Measurements from ENCODE around the gene KCTD1.

KCTD1 gene

DNA sequence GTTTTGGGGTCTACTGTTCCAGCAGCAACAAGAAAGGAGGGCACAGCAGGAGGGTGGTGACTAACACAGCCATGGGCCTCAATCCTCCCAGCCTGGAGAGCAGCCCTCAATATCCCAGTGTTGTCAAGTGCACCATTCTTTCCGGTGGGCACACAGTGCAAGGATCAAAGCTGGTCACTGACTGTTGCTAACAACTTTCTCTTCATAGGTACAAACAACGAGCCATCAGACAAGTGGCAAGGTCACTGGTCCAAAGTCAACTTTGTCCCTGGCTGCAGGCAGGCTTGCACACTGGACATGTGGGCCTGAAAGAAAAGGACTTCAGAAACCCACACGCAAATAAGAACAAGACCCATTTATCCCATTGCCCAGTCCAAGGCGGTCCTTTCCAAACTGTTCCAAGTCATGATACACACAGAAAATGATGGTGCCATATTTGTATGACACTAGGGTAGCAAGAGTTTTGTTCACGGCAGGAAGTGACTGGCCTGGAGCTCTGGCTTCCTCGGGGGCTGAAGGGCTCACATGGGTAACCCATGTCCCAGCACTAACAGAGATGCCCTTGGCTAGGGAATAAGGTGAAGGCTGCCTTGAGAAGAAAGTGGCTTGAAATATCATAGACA lies 57.0 kb downstream of the KCTD1 start:
- no peak for DNase-seq
- in situ Hi-C loops (cut with MboI; ENCODE audit: low pct_unique_long_range_greater_than_20kb, low sequenced_read_pairs) = no loop called here

DNA sequence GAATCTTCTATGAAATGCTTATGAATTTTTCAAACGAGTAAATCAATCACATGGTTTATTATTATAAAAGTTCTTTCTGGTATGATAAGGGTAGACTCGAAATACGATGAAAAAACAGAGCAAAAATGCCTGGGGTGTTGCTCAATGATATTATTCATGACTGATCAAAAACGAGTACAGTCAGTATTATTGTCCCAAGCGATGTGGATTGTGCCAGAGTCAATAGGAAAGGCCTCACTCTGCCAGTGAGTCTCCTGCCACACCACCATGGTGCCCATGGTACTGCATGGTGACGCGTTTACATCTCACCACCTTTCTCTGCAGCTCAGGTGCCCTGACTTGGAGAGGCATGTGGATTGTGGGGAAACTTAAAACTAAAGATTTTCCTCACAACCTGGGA lies 58.5 kb downstream of the KCTD1 start:
- DNase-seq = no peak
- in situ Hi-C loops (cut with MboI; ENCODE audit: low pct_unique_long_range_greater_than_20kb, low sequenced_read_pairs) = no loop called here

DNA sequence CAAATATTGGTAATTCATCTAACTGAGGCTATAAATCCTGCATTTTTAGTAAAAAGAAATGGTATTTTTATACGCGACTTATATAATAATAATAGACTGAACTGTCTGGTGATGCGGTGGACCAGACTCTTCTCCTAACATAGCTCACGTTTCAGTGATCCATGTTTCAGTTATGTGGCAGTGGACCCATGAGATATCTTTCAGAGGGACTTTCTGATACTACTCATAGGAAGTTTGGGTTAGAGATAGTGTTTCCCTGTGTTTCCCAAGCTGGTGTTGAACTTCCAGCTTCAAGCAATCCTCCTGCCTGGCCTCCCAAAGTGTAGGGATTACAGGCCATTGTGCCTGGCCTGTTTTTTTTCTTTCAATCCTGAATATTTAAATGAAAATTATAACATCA lies 59.2 kb downstream of the KCTD1 start:
- no peak for DNase-seq
- in situ Hi-C loops (cut with MboI; ENCODE audit: low pct_unique_long_range_greater_than_20kb, low sequenced_read_pairs) = no loop called here

DNA sequence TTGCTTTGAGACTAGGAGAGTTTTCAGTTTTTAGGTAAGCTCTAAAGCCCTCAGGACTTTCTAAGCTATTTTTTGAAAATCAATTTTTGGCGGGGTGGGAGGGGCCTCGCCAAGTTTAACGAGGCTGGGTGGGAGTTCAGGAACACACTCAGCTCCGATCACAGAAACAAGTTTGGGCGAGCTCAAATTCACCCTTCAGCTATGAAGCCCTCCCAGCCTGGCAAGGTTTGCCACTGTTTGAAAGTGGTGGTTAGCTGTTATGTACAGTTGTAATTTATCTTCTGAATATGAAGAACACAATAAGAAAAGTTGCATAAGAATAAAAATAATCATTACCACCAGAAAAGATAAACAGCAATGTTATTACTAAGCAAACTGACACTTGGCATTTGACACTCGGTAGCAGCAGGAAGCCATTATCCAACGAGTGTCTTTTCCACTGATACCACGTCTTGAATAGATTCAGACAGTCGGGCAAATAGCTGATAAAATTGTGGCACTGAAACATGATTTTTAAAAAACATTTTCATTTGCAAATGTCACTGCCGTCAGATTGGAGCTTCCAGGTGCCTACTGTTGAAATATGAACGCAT lies 59.8 kb downstream of the KCTD1 start:
- no peak for DNase-seq
- in situ Hi-C loops (cut with MboI; ENCODE audit: low pct_unique_long_range_greater_than_20kb, low sequenced_read_pairs) = no loop called here

DNA sequence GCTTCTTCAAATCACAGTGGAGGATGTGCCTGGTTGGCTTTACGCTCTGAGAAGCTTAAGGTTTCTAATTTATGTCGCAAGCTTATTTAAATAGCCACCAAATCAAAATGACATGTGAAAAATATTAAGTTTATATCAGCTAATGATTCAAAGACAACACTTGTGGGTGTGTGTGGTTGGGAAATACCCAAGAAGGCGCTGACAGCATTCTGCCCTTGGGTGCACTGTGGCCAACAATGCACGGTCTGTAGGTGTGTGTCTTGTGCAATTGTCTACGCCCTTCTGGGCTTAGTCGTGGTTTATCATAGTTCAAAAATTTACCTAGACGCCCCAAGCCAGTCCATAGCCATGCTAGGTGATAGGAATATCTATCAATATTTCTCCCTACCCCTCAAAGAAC lies 60.9 kb downstream of the KCTD1 start:
- DNase-seq = no peak
- in situ Hi-C loops (cut with MboI; ENCODE audit: low pct_unique_long_range_greater_than_20kb, low sequenced_read_pairs) = no loop called here

DNA sequence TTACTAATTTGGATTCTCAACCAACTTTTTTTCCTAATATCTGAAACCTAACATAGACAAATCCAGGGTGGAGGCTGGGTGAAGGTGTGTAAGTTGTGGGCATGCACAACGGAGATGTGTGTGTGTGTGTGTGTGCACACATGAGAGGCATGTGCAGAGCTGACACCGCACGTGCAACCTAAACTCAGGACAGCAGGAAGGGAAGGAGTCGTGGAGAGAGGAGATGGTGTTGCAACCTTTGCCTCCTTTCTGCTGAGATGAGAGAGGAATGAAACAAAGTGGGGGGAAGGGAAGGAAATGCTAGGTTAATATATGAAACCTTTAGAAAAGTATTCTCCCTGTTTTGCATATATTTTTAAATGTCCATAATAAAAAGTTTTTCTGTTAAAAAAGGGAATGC lies 64.7 kb downstream of the KCTD1 start:
- in situ Hi-C loops (cut with MboI; ENCODE audit: low pct_unique_long_range_greater_than_20kb, low sequenced_read_pairs) = no loop called here
- DNase-seq = no peak

DNA sequence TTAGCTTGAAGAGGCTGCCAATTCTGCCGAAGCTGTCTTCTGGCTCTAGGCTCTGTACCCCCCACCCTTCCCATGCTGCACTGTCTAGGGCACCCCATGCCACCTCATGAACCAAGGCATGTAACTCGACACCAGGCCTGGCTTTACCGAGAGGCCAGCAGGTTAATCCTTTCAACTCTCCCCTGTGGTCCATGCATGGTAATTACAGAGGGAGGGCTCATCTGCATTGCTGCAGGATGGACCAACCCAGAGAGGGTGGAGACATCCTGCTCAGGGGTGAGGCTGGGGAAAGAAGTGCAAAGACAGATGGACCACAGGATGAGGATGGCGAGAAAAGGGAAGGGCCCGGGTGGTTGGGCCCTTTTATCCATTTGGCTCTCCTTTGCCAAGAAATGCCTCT lies 65.8 kb downstream of the KCTD1 start:
- in situ Hi-C loops (cut with MboI; ENCODE audit: low pct_unique_long_range_greater_than_20kb, low sequenced_read_pairs) = no loop called here
- no peak for DNase-seq

DNA sequence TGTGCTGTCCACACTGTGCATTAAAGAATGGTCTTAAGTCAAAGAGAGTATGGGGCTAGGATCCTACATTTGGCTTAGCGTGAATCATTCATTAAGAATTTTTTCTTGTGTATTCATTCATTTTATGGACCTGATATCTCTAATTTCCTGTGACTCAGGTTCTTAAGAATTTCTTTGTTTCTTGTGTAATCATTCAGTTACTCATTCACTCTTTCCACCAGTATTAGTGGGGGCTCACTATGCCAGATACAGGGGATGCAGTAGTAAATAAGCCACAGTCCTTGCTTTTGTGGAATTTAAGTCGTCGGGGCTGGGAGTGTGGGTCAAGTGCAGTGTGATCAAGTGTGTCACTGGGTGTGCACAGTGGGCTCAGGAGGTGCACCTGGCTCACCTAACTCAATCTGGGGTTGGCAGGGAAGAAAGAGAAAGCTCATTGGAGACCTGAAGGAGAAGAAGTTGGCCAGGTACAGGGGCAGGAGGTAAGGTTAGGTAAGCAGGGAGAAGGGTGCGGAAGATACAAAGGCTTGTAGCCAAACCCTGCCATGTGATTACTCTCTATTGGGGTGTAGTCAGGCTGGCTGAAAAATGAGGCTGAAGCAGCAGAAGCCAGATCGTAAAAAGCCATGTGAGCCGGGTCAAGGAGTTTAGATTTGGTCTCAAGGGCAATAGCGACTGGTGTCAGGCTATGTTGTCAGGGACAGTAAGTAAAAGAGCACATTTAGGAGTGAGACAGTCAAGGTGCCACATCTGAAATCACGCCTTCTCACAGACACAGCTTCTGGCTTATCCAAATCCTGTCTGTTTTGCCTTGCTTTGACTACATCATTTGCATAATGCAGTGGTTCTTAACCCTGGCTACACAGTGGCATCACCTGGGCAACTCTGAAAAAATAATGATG lies 67.2 kb downstream of the KCTD1 start:
- in situ Hi-C loops (cut with MboI; ENCODE audit: low pct_unique_long_range_greater_than_20kb, low sequenced_read_pairs) = no loop called here
- DNase-seq = no peak

DNA sequence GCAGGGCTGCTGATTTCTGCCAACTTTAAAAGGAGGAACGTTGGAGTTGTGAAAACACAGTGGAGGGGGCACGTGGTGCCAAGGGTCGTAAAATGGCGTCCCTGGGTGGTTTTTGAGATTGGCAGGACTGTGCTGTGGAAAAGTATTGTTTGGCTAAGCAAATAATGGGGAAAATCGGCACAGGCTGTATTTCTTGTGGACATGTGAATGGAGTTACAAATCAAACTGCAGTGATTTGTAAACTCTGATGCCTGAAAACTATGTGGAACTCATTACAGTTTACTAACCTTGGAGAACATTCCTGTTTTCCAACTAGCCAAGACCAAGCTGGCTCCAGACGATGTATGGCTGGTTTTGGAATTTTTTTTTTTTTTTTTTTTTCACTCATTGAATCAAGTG lies 68.7 kb downstream of the KCTD1 start:
- in situ Hi-C loops (cut with MboI; ENCODE audit: low pct_unique_long_range_greater_than_20kb, low sequenced_read_pairs) = no loop called here
- no peak for DNase-seq

DNA sequence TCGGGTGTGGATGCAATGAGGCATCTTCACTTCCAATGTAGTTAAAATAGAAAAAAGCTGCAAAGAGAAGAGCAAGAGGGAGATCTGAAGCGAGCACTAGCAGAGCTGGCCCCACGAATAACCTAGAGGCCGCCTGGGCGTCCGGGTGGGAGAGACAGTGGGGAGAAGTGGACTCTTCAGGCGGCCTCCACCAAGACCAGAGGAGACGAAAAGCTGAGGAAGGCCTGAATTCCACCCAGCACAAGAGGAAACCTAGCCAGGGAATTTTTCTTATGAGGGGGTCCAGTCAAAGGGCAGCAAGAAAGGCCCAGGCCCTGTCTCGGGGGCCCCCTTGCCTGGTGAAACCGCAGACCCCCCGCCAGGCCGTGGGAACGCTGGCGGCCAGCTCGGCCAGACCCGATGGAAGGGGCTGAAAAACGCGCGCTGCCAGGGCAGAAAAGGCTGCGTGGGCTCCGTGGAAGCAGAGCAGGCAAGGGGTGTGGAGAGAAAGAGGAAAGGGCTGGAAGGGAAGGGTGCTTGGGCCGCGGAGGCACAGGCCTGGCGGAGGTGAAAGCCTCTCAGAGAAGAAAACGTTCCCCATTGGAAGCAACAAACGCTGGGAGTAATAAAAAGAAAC lies 69.2 kb downstream of the KCTD1 start:
- DNase-seq = no peak
- in situ Hi-C loops (cut with MboI; ENCODE audit: low pct_unique_long_range_greater_than_20kb, low sequenced_read_pairs) = no loop called here

DNA sequence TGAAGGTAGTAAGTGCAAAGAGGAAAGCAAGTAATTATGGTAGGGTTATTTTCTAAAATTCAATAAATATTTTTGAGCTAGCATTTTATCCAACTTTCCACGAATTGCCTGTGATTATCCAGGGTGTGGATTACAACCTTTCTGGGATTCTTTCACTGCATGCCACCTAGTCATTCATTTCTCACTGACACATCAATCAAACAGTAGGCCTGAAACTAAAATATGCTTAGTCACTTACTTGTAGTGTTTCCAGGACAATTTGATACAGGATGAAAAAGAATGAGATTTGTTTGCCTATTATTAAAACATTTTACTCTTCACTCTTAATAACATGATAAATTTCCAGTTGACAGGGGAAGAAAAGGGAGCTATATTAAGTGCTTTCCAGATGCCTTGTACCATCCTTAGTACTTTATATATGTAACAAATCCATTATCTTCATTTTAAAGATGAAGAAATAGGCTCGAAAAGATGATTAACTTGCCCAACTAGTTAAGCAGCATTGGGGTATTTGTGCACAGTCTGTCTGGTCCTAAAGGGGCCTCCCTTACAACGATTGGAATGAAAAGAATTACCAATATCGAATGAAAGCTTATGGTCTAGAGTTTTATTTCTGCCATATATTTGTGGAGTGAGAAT lies 70.4 kb downstream of the KCTD1 start:
- in situ Hi-C loops (cut with MboI; ENCODE audit: low pct_unique_long_range_greater_than_20kb, low sequenced_read_pairs) = no loop called here
- DNase-seq = no peak

DNA sequence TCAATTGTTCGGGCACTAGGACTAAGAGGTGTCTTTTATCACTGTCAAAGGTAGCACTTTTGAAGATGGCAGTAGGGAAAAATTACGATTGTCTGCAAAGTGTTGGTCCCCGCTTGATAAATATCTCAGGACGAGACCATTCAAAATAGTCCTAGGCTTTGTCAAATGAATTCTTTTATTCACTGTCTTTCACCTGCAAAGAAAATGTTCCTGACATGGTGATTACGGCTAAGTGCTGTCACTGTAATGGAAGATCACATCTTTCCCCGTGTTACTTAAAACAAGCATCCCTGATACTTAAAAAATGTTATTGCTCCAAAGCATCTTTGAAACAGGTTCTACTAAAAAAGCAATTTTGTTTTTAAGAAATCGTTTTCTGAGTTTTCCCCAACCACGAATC lies 71.7 kb downstream of the KCTD1 start:
- no peak for DNase-seq
- in situ Hi-C loops (cut with MboI; ENCODE audit: low pct_unique_long_range_greater_than_20kb, low sequenced_read_pairs) = no loop called here

DNA sequence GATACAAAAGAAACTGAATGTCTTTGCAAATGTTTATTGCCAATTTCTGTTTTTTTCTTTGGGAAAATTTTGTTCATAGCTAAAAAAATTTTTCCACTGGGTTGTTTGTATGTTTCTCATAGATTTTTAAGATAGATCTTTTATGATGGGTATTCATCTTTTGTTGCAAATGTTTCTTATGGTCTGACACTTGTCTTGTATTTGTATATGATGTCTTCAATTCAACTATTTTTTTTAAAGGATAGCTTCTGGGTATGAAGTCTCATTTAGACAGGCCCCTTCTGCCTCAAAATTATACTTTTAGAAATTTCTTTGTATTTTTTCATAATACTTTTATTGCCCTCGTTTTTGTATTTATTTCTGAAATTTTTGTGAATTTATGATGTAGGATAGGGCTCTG lies 73.8 kb downstream of the KCTD1 start:
- in situ Hi-C loops (cut with MboI; ENCODE audit: low pct_unique_long_range_greater_than_20kb, low sequenced_read_pairs) = no loop called here
- DNase-seq = no peak

DNA sequence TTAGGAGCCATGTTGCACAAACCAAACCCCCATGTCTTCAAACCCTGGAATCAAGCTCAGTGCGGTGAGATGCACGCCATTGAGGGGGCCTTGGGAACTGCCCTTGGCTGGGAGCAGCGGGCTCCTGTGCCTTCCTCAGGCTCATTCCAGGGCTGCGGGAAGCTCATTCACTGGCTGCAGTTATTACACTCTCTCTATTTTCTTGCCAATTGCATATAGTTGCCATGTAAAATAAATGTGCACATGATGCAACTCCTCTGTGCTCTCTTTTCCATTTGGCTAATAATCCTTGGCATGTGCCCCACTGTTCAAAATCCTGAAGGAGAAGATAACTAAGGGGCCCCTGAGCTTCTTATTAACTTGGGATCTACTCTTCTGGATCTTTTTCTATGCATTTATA lies 74.7 kb downstream of the KCTD1 start:
- in situ Hi-C loops (cut with MboI; ENCODE audit: low pct_unique_long_range_greater_than_20kb, low sequenced_read_pairs) = no loop called here
- DNase-seq = no peak

DNA sequence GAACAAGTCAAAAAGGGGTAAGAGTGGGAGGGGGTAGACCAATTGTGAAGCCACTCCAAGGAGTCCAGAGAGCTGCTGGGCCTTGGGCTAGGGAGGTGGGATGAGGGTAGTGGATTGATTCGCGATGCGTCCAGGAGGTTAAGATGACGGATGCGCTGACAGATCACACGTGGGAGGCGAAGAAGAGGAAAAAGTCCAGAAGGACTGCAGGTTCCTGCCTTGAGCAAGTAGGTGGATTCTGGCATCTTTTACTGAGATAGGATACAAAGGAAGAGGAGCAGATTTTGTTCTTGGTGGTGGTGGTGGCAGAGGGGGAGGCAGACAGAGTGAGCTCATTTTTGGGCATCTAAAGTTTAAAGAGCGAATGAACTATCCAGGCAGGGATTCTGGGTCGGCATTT lies 76.5 kb downstream of the KCTD1 start:
- in situ Hi-C loops (cut with MboI; ENCODE audit: low pct_unique_long_range_greater_than_20kb, low sequenced_read_pairs) = no loop called here
- DNase-seq = no peak

DNA sequence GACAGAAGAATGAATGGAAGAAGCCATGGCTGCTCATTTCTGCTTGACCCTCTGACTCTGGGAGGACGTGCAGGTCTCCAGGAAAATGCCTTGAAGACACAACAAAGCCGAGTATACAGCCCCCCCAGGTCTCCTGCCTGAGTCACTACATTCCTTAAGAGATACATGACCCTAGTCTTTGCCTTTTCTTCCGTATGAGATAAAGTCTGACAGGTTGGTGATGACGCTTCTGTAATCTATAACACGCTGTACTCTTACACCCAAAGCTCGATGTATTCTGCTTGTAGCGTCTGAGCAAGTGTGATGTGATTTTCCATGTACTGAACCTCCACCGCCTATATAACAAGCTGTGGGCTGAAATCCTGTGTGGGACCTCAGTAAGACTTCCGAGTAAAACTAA lies 77.3 kb downstream of the KCTD1 start:
- in situ Hi-C loops (cut with MboI; ENCODE audit: low pct_unique_long_range_greater_than_20kb, low sequenced_read_pairs) = no loop called here

DNA sequence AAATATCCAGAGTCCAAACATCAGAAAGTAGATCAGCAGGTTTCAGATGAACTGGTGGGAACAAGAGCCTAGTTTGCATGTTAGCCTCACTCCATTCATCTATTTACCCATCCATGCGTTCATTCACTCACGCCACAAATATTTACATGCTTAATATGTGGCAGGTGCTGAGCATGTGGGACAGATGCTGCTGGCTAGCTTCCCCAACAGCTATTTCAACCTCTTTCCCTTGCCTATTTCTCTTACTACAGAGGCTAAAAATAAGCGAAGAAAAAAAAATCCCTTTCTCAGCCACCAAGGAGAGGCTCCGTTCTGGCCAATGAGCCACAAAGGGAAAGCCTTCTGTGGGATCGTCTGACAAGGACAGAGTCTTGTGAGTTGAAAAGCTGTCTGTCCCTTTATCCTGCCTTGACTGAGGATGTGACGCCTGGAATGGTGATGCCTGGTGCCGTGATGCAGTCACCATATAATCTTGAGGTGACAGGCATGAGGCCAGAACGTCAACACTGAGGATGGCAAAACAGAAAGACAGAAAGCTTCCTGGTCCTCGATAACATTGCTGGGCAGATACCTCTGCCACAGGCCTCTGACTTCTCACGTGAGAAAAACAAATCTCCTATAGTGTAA lies 78.2 kb downstream of the KCTD1 start:
- no peak for DNase-seq
- in situ Hi-C loops (cut with MboI; ENCODE audit: low pct_unique_long_range_greater_than_20kb, low sequenced_read_pairs) = no loop called here

More for the DNA sequence above, 77.3 kb downstream of the KCTD1 start:
- no peak for DNase-seq

DNA sequence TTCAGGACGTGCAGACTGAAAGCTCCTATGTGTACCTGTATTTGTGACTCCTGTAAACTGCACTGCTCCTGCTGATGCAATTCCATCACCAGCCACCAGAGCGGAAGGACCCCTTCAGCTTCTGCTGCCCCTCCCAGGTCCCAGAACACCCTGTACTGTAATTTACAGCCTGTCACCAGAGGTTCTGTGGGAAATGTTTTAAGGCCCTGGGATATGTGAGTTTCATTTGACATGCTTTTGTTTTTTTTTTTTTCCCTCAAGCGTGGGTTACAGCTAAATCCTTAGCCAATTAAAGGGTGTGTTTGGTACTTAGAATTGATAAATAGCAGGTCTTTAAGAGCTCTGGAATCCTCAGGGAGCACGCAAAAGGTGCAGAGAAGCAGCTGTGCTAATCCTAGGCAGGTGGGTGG lies 79.4 kb downstream of the KCTD1 start:
- in situ Hi-C loops (cut with MboI; ENCODE audit: low pct_unique_long_range_greater_than_20kb, low sequenced_read_pairs) = no loop called here
- DNase-seq = peak; percentile 30

DNA sequence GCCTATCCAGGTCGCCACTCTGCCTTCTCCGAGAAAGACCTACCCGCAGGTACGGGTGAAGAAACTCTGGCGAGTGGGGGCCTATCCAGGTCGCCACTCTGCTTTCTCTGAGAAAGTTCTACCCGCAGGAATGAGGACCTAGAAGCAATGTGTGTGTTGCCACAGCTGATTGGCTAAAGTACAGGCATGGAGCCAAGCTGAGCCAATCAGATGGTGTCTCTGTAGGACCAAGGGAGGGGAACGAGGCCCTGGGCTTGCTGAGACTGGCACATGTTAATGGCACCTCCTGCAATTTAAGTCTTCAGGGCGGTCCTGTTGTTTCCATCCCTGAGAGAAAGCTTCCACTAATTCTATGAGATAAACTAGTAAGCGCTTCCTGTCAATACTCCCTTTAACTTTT lies 82.3 kb downstream of the KCTD1 start:
- in situ Hi-C loops (cut with MboI; ENCODE audit: low pct_unique_long_range_greater_than_20kb, low sequenced_read_pairs) = no loop called here
- DNase-seq = no peak
